Smooth muscle cell (in vitro differentiated cells): ENCODE measurements around the gene NRCAM. TPM values are rescaled to one million over a fixed set of nuclear protein-coding genes. Genes with fewer than 3 reads are reported as not detected.

Experiments used
- DNase-seq: peaks from one replicate; lab custom pipeline; 2025; ENCODE audit not compliant: unreplicated experiment; lab: John Stamatoyannopoulos, UW
- H2AFZ ChIP-seq: fragments of 200-600 bp; sonication (generic); 2 replicates; pipeline ENCODE4 v1.6.0; 2016; ENCODE audit warnings: antibody characterized with exemption, low read depth, mild to moderate bottlenecking
- H3F3A ChIP-seq: fragments of 200-600 bp; sonication (generic); 2 replicates; pipeline ENCODE4 v1.6.0; 2017; ENCODE audit warnings: antibody characterized with exemption, low read depth
- H3K27ac ChIP-seq: fragments of 200-600 bp; sonication (generic); 2 replicates; pipeline ENCODE4 v1.5.1; 2016; ENCODE audit warnings: low read depth, mild to moderate bottlenecking
- H3K27me3 ChIP-seq: fragments of 200-600 bp; sonication (generic); 2 replicates; pipeline ENCODE4 v1.6.1; 2016; ENCODE audit warnings: low read depth, mild to moderate bottlenecking
- H3K36me3 ChIP-seq: fragments of 200-600 bp; sonication (generic); 2 replicates; pipeline ENCODE4 v1.5.1; 2016; ENCODE audit warnings: low read depth
- H3K4me1 ChIP-seq: fragments of 200-600 bp; sonication (generic); 2 replicates; pipeline ENCODE4 v1.5.1; 2016; ENCODE audit warnings: low read depth
- H3K4me2 ChIP-seq: fragments of 200-600 bp; sonication (generic); 2 replicates; pipeline ENCODE4 v1.6.0; 2016; ENCODE audit warnings: mild to moderate bottlenecking
- H3K4me3 ChIP-seq: fragments of 200-600 bp; sonication (generic); 2 replicates; pipeline ENCODE4 v1.5.1; 2016; ENCODE audit warnings: mild to moderate bottlenecking
- H3K79me2 ChIP-seq: fragments of 200-600 bp; sonication (generic); 2 replicates; pipeline ENCODE4 v1.6.0; 2016; ENCODE audit warnings: low read depth, mild to moderate bottlenecking
- H3K9ac ChIP-seq: fragments of 200-600 bp; sonication (generic); 2 replicates; pipeline ENCODE4 v1.6.0; 2016; ENCODE audit warnings: low read depth
- H3K9me3 ChIP-seq: fragments of 200-600 bp; sonication (generic); replicated peaks from 2 replicates; pipeline ENCODE4 v1.5.1; 2016; ENCODE audit warnings: low read depth
- H4K20me1 ChIP-seq: fragments of 200-600 bp; sonication (generic); 2 replicates; pipeline ENCODE4 v1.6.0; 2016; ENCODE audit warnings: low read depth
- WGBS: methylation state at CpG from one replicate; pipeline ENCODE4 v1.1.7; 2016; ENCODE audit warnings: low lambda C conversion rate; 5-methylcytosine and 5-hydroxymethylcytosine counted together
- polyA plus RNA-seq: library from polyadenylated mRNA; unstranded; fragments of >200 nt; fragmentation: Nextera tagmentation; extraction: Ambion mirVana; gene quantifications from 2 replicates; pipeline ENCODE4 v1.2.1, GENCODE V29; 2016
- total RNA-seq: library from RNA; depleted of rRNA; stranded (reverse); fragments of >200 nt; gene quantifications from 2 replicates; pipeline ENCODE4 v1.2.3, GENCODE V29; 2014
- TF ChIP-seq, protein P1 (sequence below): fragments of 200-600 bp; sonication (generic); IDR thresholded peaks from 2 replicates; pipeline ENCODE4 v1.5.1; 2017; ENCODE audit warnings: borderline replicate concordance, mild to moderate bottlenecking, antibody characterized with exemption; ENCODE audit not compliant: insufficient read depth, poor library complexity, severe bottlenecking

Gene NRCAM
- total and polyA plus RNA-seq, 2 experiments from 2014 or later, result 0.49 TPM; not detected in 1

DNA sequence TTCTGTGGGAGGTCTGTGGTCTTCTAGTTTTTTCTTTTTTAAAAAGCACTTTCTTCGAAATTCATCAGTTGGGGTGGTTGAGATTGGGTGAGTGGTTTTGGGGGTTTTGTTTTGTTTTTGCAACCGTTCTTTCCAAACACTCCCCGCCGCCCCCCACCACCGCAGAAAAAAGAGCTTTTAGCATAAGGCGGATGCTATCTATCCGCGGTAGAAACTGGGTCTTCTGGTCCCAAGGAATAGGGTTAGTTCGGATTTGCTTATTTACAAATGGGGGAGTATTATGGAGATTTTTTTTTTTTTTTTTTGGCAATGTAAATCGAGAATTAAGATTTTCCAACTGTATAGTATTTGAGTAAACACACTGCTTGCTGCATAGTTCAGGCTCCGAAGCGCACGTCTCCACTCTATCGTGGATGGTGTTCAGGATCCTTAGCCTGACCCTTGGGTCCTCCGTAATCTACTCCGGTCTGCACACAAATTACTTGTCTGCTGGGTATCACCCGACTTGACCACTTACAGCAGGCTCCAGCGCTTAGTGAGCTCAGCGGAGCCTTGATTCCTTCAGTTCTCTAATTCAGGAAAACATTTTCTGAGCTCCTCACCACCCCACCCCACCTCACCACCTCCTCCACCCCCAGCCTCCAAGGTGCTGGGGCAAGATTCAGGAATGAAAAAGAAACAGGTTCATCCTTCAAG is 757 bp upstream of the NRCAM start:
- Histone ChIP-seq H3K4me3 (peak overlapping the region; percentile 56), H3K36me3 (no peaks in the 10 kb centered on the region), H3K27me3 (peaks cover 77% of the 10 kb centered on the region), H4K20me1 (no peaks in the 10 kb centered on the region), H3K9me3 (no peaks in the 10 kb centered on the region), H3K27ac (no peak overlapping the region), H3K4me2 (peak overlapping the region; percentile 92), H3K79me2 (no peaks in the 10 kb centered on the region), H3K9ac (no peak overlapping the region), H2AFZ (no peak overlapping the region), H3F3A (no peaks in the 10 kb centered on the region), H3K4me1 (peaks cover 10% of the 10 kb centered on the region)
- 9% methylated on average over 19 of the region's 19 CpGs for WGBS
- TF ChIP-seq, protein P1, sequence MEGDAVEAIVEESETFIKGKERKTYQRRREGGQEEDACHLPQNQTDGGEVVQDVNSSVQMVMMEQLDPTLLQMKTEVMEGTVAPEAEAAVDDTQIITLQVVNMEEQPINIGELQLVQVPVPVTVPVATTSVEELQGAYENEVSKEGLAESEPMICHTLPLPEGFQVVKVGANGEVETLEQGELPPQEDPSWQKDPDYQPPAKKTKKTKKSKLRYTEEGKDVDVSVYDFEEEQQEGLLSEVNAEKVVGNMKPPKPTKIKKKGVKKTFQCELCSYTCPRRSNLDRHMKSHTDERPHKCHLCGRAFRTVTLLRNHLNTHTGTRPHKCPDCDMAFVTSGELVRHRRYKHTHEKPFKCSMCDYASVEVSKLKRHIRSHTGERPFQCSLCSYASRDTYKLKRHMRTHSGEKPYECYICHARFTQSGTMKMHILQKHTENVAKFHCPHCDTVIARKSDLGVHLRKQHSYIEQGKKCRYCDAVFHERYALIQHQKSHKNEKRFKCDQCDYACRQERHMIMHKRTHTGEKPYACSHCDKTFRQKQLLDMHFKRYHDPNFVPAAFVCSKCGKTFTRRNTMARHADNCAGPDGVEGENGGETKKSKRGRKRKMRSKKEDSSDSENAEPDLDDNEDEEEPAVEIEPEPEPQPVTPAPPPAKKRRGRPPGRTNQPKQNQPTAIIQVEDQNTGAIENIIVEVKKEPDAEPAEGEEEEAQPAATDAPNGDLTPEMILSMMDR, result no peak
- no peak for DNase-seq

DNA sequence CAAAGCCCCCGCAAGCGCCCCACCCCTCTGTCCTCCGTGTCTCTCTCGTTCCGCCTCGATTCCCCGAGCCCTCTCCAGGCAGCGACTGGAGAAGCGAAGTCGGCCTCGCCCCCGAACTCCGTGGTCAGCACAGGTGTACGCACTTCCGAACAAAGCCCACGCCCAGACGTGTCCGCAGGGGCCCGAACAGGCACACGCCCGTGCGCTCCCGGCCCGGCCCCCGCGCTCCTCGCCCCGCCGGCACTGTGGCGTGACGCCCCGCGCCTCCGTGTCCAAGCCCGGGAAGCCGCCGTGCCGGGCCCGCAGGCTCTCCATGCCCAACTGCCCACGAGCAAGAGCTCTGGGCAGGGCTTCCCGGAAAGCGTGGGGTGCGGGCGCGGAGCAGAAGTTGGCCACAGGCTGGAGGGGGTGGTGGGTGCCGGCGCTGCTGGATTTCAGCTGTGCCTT is 662 bp downstream of the NRCAM start:
- DNase-seq, result no peak
- Histone ChIP-seq H3K27ac (no peak overlapping the region), H3K4me1 (peaks cover 10% of the 10 kb centered on the region), H3K4me3 (peak overlapping the region; percentile 56), H2AFZ (no peak overlapping the region), H3K36me3 (no peaks in the 10 kb centered on the region), H3K79me2 (no peaks in the 10 kb centered on the region), H4K20me1 (no peaks in the 10 kb centered on the region), H3K27me3 (peaks cover 91% of the 10 kb centered on the region), H3F3A (no peaks in the 10 kb centered on the region), H3K4me2 (peak overlapping the region; percentile 92), H3K9ac (no peak overlapping the region), H3K9me3 (no peaks in the 10 kb centered on the region)
- TF ChIP-seq, protein P1, result no peak
- WGBS, result under 1% methylated on average over 42 of the region's 47 CpGs

DNA sequence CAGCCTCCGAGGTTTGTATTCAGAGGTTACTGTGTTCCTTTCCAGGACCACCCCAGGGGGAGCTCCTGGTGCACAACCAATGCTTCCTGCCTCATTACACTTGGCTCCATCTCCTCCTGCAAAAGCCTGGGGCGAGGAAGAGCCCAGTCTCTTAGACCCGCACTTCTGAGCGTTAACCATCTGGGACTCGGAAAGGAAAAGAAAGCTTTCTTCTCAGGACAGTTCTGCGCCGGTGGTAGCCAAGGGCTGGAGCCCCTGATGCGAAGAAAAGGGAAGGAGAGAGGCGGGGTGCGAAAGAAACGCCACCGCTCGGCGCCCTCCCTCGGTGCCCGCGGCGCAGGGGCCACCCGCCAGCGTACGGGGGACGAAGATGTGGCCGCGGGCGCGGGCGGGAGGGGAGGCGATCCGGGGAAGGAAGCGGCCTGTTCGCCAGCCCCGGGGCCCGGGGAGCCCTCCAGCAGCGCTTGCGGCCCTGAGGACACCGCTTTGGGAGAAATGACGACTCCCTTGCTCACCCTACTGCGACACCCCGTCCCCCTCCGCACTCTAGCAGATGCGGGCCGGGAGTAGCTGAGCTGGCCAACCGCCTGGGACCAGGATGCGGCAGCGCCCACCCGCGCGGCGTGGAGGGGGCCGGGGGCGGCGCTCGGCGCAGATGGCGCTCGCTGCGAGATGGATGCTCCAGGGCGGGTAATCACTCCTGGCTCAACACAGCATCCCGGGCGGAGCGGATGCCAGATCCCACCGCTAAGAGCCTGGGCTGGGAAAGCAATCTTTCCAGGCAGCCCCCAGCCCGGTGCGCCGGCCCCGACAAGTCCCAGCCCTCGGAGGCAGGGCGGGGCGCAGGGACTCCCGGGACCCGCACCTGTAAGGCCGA is 1.3 kb downstream of the NRCAM start:
- DNase-seq, result no peak
- H3K4me2 ChIP-seq, result peak overlapping the region; percentile 92

More for the DNA sequence above, 1.3 kb downstream of the NRCAM start:
- H3K9ac ChIP-seq, result no peak overlapping the region
- H4K20me1 ChIP-seq, result no peaks in the 10 kb centered on the region
- H3F3A ChIP-seq, result no peaks in the 10 kb centered on the region
- WGBS, result under 1% methylated on average over 59 of the region's 72 CpGs
- no peaks in the 10 kb centered on the region for H3K79me2 ChIP-seq
- peaks cover 10% of the 10 kb centered on the region for H3K4me1 ChIP-seq
- no peaks in the 10 kb centered on the region for H3K36me3 ChIP-seq
- H3K9me3 ChIP-seq, result no peaks in the 10 kb centered on the region
- peaks cover 95% of the 10 kb centered on the region for H3K27me3 ChIP-seq
- TF ChIP-seq, protein P1, result no peak
- H3K4me3 ChIP-seq, result peak overlapping the region; percentile 56
- no peak overlapping the region for H3K27ac ChIP-seq
- H2AFZ ChIP-seq, result peak overlapping the region; percentile 59
